Keratinocyte (primary cell): Measurements from ENCODE around the gene GNPDA2. TPM values are rescaled to one million over a fixed set of nuclear protein-coding genes. Genes with fewer than 3 reads are reported as not detected.
"Not testable (repeated sequence)": the region's sequence is repeated elsewhere in the genome, so short reads cannot be mapped to it uniquely, and the experiment has no call there.

Experiments used
- DNase-seq: peaks from one replicate; pipeline ENCODE4 v3.0.0-alpha.2; 2011; ENCODE audit warnings: low read depth, missing footprints, low spot score
- FAIRE-seq: peaks from 2 replicates; lab custom pipeline; 2011; peaks lifted over from hg19 to GRCh38; lab: Jason Lieb, UNC
- H2AFZ ChIP-seq: 2 replicates; pipeline ENCODE4 v1.6.0; 2012; ENCODE audit warnings: low read length, control low read depth, inconsistent platforms; ENCODE audit not compliant: control insufficient read depth
- H3K27ac ChIP-seq: 2 replicates; pipeline ENCODE4 v1.5.1; 2011; ENCODE audit warnings: low read length; ENCODE audit not compliant: control insufficient read depth, insufficient read depth
- H3K27me3 ChIP-seq: 3 replicates; pipeline ENCODE4 v1.6.0; 2011; ENCODE audit warnings: low read length; ENCODE audit not compliant: control insufficient read depth, insufficient read depth; ENCODE audit errors: extremely low read depth
- H3K36me3 ChIP-seq, 2 experiments: 2 replicates in 1 of 2; 3 replicates in 1 of 2; pipeline ENCODE4 v1.5.1; 2011; ENCODE audit warnings: low read length in 2 of 2, mild to moderate bottlenecking in 1 of 2; ENCODE audit not compliant: control insufficient read depth in 2 of 2, insufficient read depth in 2 of 2; ENCODE audit errors: extremely low read depth in 1 of 2
- H3K4me1 ChIP-seq: 3 replicates; pipeline ENCODE4 v1.5.1; 2011; ENCODE audit warnings: low read length; ENCODE audit not compliant: control insufficient read depth, insufficient read depth; ENCODE audit errors: extremely low read depth
- H3K4me2 ChIP-seq: 3 replicates; pipeline ENCODE4 v1.6.0; 2011; ENCODE audit warnings: low read depth, low read length; ENCODE audit not compliant: control insufficient read depth, insufficient read depth; ENCODE audit errors: extremely low read depth
- H3K4me3 ChIP-seq, 3 experiments: fragments of 200-600 bp in 1 of 3; sonication (generic) in 1 of 3; 2 replicates in 2 of 3; 3 replicates in 1 of 3; pipeline ENCODE4 v1.5.1; 2011 to 2016; ENCODE audit warnings: low read length in 3 of 3, mild to moderate bottlenecking in 3 of 3, control low read depth in 2 of 3, inconsistent platforms in 1 of 3, low read depth in 1 of 3, mixed read lengths in 1 of 3, mixed run types in 1 of 3, moderate library complexity in 1 of 3; ENCODE audit not compliant: control insufficient read depth in 2 of 3, insufficient read depth in 2 of 3; ENCODE audit errors: extremely low read depth in 1 of 3
- H3K79me2 ChIP-seq: 2 replicates; pipeline ENCODE4 v1.6.0; 2012; ENCODE audit warnings: low read length; ENCODE audit not compliant: control insufficient read depth, insufficient read depth
- H3K9ac ChIP-seq: 3 replicates; pipeline ENCODE4 v1.6.0; 2011; ENCODE audit warnings: low read length; ENCODE audit not compliant: control insufficient read depth, insufficient read depth; ENCODE audit errors: extremely low read depth
- H3K9me1 ChIP-seq: 3 replicates; pipeline ENCODE4 v1.6.0; 2011; ENCODE audit warnings: low read length; ENCODE audit not compliant: control insufficient read depth, insufficient read depth; ENCODE audit errors: extremely low read depth
- H3K9me3 ChIP-seq: 2 replicates; pipeline ENCODE4 v1.5.1; 2012; ENCODE audit warnings: low read depth, low read length; ENCODE audit not compliant: control insufficient read depth
- H4K20me1 ChIP-seq: 3 replicates; pipeline ENCODE4 v1.6.0; 2011; ENCODE audit warnings: low read length; ENCODE audit not compliant: control insufficient read depth, insufficient read depth; ENCODE audit errors: extremely low read depth
- EZH2 ChIP-seq: IDR thresholded peaks from one replicate; pipeline ENCODE4 v1.6.1; 2012; ENCODE audit warnings: inconsistent platforms, mild to moderate bottlenecking, low read length, moderate library complexity
- dilution Hi-C: fragments of 300-500 bp; cut with MboI; formaldehyde crosslinking; loops from one replicate; pipeline ENCODE4 v1.7.0; 2020; ENCODE audit warnings: low sequenced_read_pairs; ENCODE audit not compliant: extremely low pct_ligation_motif_present
- polyA plus RNA-seq, 5 experiments: library from polyadenylated mRNA; depleted of rRNA in 3 of 5; stranded (reverse) in 3 of 5; stranded (forward) in 1 of 5; unstranded in 1 of 5; fragments of >200 nt; gene quantifications; 1 replicate in 1 of 5; 2 replicates in 3 of 5; 3 replicates in 1 of 5; pipeline versions ENCODE4 v1.2.1 to v1.2.3, GENCODE V29; 2011 to 2012; ENCODE audit warnings: missing spikeins in 2 of 5, low read depth in 1 of 5, low replicate concordance in 1 of 5
- TF ChIP-seq, protein P1 (sequence below), 3 experiments: IDR thresholded peaks in 1 of 3; conservative IDR thresholded peaks in 1 of 3; optimal IDR thresholded peaks in 1 of 3; 2 replicates in 2 of 3; 3 replicates in 1 of 3; pipeline versions ENCODE3 to v1.5.1; 2011; ENCODE audit warnings: low read length in 3 of 3, mild to moderate bottlenecking in 3 of 3, moderate library complexity in 2 of 3, control low read depth in 1 of 3, inconsistent platforms in 1 of 3; ENCODE audit not compliant: insufficient read depth in 2 of 3; ENCODE audit errors: extremely low read depth in 1 of 3

GNPDA2 gene
- polyA plus RNA-seq, 1 donor (not counting 4 experiments of a cell fraction or from before 2014, with no cell fraction given), result 22.6 TPM

DNA sequence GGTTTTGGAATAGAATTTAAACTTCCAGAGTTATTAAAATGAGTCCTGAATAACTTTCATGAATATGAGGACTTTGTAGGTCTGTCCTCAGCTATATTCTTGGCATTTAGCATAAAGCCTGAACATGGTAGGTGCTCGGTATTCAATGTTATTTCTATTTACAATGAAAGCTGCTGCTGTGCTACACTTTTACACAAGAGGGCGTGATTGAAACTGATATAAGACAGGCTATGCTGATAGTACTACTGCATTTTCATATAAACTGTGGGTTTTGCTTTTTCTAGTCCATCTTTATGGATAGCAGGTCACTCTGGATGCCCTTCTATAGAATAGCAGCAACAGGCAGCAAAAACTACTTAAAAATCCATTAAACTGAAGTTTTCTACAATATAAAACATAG is 12.3 kb upstream of the GNPDA2 start:
- Histone ChIP-seq H3K9me1 (no peaks in the 10 kb centered on the region), H3K36me3 (no peaks in the 10 kb centered on the region), H3K27ac (no peak overlapping the region), H4K20me1 (no peaks in the 10 kb centered on the region), H3K9ac (no peak overlapping the region), H3K4me3 (no peak overlapping the region), H3K79me2 (no peaks in the 10 kb centered on the region), H2AFZ (no peak overlapping the region), H3K4me2 (no peak overlapping the region), H3K9me3 (no peaks in the 10 kb centered on the region), H3K4me1 (no peaks in the 10 kb centered on the region), H3K27me3 (no peaks in the 10 kb centered on the region)
- dilution Hi-C loops, result no loop called here
- FAIRE-seq (no peak), DNase-seq (no peak)
- TF ChIP-seq, protein P1, sequence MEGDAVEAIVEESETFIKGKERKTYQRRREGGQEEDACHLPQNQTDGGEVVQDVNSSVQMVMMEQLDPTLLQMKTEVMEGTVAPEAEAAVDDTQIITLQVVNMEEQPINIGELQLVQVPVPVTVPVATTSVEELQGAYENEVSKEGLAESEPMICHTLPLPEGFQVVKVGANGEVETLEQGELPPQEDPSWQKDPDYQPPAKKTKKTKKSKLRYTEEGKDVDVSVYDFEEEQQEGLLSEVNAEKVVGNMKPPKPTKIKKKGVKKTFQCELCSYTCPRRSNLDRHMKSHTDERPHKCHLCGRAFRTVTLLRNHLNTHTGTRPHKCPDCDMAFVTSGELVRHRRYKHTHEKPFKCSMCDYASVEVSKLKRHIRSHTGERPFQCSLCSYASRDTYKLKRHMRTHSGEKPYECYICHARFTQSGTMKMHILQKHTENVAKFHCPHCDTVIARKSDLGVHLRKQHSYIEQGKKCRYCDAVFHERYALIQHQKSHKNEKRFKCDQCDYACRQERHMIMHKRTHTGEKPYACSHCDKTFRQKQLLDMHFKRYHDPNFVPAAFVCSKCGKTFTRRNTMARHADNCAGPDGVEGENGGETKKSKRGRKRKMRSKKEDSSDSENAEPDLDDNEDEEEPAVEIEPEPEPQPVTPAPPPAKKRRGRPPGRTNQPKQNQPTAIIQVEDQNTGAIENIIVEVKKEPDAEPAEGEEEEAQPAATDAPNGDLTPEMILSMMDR (optimal IDR thresholded peaks at IDR 0.05 in 1 of 3, IDR thresholded peaks at IDR 0.05 in 1 of 3, conservative IDR thresholded peaks at IDR 0.05 in 1 of 3; ENCODE audit: extremely low read depth in 1 of 3, insufficient read depth in 2 of 3, low read length in 3 of 3), result no peak
- no peak for TF ChIP-seq EZH2

DNA sequence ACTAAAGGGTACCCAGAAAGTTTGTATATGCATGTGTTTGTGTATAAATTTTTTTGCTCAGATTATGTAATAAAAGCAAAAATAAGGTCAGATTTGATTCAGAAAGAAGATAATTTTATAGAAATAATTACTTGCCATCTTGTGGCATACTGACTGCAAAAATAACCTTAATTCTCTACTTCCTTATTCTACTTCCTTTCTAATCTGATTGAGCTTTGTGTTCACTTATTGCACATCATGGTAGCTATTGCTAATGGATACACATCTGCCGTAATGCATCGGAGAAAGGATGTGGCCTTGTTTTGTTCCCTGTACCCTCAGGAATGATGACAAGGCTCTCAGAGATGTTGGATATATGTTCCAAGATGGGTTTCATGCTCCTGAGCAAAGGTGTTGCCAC is 10.5 kb upstream of the GNPDA2 start:
- FAIRE-seq (no peak), DNase-seq (no peak)
- dilution Hi-C loops, result no loop called here
- Histone ChIP-seq H3K9me1 (no peaks in the 10 kb centered on the region), H3K4me3 (no peak overlapping the region), H4K20me1 (no peaks in the 10 kb centered on the region), H3K36me3 (no peaks in the 10 kb centered on the region), H3K27ac (no peak overlapping the region), H2AFZ (no peak overlapping the region), H3K9ac (no peak overlapping the region), H3K4me1 (no peaks in the 10 kb centered on the region), H3K4me2 (no peak overlapping the region), H3K9me3 (no peaks in the 10 kb centered on the region), H3K79me2 (no peaks in the 10 kb centered on the region), H3K27me3 (no peaks in the 10 kb centered on the region)
- TF ChIP-seq EZH2, result no peak
- TF ChIP-seq, protein P1 (optimal IDR thresholded peaks at IDR 0.05 in 1 of 3, IDR thresholded peaks at IDR 0.05 in 1 of 3, conservative IDR thresholded peaks at IDR 0.05 in 1 of 3; ENCODE audit: extremely low read depth in 1 of 3, insufficient read depth in 2 of 3, low read length in 3 of 3), result no peak

DNA sequence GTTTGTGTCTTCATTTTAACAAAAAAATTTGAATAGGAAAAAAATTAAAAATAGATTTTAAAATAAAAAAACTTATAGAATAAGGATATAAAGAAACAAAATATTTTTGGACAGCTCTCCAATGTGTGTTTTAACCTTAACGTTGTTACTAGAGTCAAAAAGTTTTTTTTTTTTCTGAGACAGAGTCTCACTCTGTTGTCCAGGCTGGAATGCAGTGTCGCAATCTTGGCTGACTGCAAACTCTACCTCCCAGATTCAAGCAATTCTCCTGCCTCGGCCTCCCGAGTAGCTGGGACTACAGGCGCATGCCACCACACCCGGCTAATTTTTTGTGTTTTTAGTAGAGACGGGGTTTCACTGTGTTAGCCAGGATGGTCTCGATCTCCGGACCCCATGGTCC is 2.3 kb upstream of the GNPDA2 start:
- H3K27ac ChIP-seq, H3K9me3 ChIP-seq, DNase-seq, H4K20me1 ChIP-seq, H3K36me3 ChIP-seq, H3K9me1 ChIP-seq, dilution Hi-C loops, H3K9ac ChIP-seq, H3K27me3 ChIP-seq, H2AFZ ChIP-seq, FAIRE-seq, H3K4me3 ChIP-seq, H3K4me2 ChIP-seq: not testable (repeated sequence)
- Histone ChIP-seq H3K79me2 (peaks cover 24% of the 10 kb centered on the region), H3K4me1 (peaks cover 14% of the 10 kb centered on the region)
